LNCAP (cell line): ENCODE data around the gene MLXIPL.

Experiments
- TF ChIP-seq, protein P1 (sequence below): fragments of 450-650 bp; IDR thresholded peaks from 2 replicates; pipeline ENCODE4 v1.5.1; 2017; ENCODE audit warnings: mild to moderate bottlenecking

Gene MLXIPL

GRCh38 chr7:73635428-73636200, 11.3 kb upstream of the MLXIPL start:
- TF ChIP-seq, protein P1, sequence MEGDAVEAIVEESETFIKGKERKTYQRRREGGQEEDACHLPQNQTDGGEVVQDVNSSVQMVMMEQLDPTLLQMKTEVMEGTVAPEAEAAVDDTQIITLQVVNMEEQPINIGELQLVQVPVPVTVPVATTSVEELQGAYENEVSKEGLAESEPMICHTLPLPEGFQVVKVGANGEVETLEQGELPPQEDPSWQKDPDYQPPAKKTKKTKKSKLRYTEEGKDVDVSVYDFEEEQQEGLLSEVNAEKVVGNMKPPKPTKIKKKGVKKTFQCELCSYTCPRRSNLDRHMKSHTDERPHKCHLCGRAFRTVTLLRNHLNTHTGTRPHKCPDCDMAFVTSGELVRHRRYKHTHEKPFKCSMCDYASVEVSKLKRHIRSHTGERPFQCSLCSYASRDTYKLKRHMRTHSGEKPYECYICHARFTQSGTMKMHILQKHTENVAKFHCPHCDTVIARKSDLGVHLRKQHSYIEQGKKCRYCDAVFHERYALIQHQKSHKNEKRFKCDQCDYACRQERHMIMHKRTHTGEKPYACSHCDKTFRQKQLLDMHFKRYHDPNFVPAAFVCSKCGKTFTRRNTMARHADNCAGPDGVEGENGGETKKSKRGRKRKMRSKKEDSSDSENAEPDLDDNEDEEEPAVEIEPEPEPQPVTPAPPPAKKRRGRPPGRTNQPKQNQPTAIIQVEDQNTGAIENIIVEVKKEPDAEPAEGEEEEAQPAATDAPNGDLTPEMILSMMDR: no peak

GRCh38 chr7:73633844-73634243, 9.5 kb upstream of the MLXIPL start:
- TF ChIP-seq, protein P1: no peak

- TF ChIP-seq, protein P1: no peak
Measured at GRCh38 chr7:73633323-73633722, 9.0 kb upstream of the MLXIPL start.

- TF ChIP-seq, protein P1: no peak
Measured at GRCh38 chr7:73631558-73631957, 7.2 kb upstream of the MLXIPL start.

GRCh38 chr7:73628504-73628903, 4.2 kb upstream of the MLXIPL start:
- TF ChIP-seq, protein P1: no peak

DNA sequence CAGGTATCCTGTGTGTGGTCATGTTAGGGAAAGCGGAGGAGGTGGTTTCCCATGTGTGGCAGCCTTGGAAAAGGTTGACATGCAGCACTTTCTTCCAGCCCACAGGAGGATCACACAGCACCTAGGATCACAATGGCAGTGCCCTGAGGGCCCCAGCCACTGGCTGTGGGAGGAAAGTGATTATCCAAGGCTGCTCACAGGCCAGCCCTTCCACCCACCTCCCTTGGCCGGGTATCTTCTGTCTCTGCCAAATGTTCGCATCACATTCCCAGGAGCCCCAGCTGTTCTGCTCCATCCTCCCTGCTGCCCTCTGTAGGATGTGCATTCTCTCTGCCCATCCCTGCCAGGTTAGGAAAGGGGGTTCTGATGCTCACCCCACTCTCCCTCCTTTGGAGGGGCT, 2.5 kb upstream of the MLXIPL start:
- TF ChIP-seq, protein P1: no peak

- TF ChIP-seq, protein P1: no peak
Measured at GRCh38 chr7:73625276-73625675, 954 bp upstream of the MLXIPL start.

DNA sequence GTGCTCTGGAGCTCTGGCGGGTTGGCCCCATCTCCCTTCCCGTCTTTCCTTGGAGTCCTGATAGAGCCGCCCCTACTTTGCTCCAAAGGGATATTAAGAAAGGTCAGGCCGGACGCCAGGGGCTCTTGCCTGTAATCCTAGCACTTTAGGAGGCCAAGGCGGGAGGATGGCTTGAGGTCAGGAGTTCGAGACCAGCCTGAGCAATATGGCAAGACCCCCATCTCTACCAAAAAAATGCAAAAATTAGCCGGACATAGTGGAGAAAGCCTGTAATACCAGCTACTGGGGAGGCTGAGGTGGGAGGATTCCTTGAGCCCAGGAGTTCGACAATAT, 313 bp upstream of the MLXIPL start:
- TF ChIP-seq, protein P1: no peak
